Left ventricle myocardium superior (tissue), 1 donor: ENCODE measurements around the gene CCDC85B. TPM values are rescaled to one million over a fixed set of nuclear protein-coding genes. Genes with fewer than 3 reads are reported as not detected.

Experiments
- ATAC-seq: fragments of 200-7000 bp; cut with Tn5 transposase; one replicate; pipeline ENCODE4 v1.9.1; 2020; ENCODE audit warnings: mild to moderate bottlenecking, moderate library complexity
- DNase-seq: peaks from one replicate; pipeline ENCODE4 v3.0.0-alpha.2; 2020
- intact Hi-C: fragments of 100-400 bp; cut with micrococcal nuclease; formaldehyde crosslinking; loops from one replicate; pipeline ENCODE4 v1.11.0; 2022
- total RNA-seq: library from RNA; stranded (reverse); fragmentation: NEBNext Ultra II Directional; extraction: Animal tissue kit (Norgen Biotek cat#: 25700); gene quantifications from one replicate; pipeline ENCODE4 v1.2.1, GENCODE V29; 2021
- donor health status: DM: no; HTN: yes; CAD: no; lungs with severe emphysema.

CCDC85B gene
- total RNA-seq, 1 donor from 2014 or later, result 30.0 TPM

GRCh38 chr11:65919141-65919572 lies 28.7 kb downstream of the CCDC85B start, which contains the start of gene DRAP1:
Gene DRAP1, plus strand, starts transcription at chr11:65919426. Its CDS starts 76 bp downstream, at chr11:65919502.
- intact Hi-C loops, result no loop called here
- ATAC-seq, result peak; percentile 92
- peak; percentile 100 for DNase-seq

- no peak for DNase-seq
- peak; percentile 43 for ATAC-seq
Observed at GRCh38 chr11:65919573-65920371, 29.3 kb downstream of the CCDC85B start.

GRCh38 chr11:65920372-65920802 lies 29.9 kb downstream of the CCDC85B start:
- no peak for DNase-seq
- intact Hi-C loops, result no loop called here

More at GRCh38 chr11:65919573-65920371, 29.3 kb downstream of the CCDC85B start:
- intact Hi-C loops, result no loop called here

GRCh38 chr11:65921033-65921555 lies 30.6 kb downstream of the CCDC85B start:
- intact Hi-C loops, result no loop called here
- ATAC-seq (no peak), DNase-seq (no peak)

More at GRCh38 chr11:65920372-65920802, 29.9 kb downstream of the CCDC85B start:
- no peak for ATAC-seq

- ATAC-seq (no peak), DNase-seq (no peak)
- intact Hi-C loops, result no loop called here
Observed at GRCh38 chr11:65921876-65922275, 31.4 kb downstream of the CCDC85B start.

- no peak for DNase-seq
- intact Hi-C loops, result no loop called here
- ATAC-seq, result no peak
Observed at GRCh38 chr11:65922565-65922964, 32.1 kb downstream of the CCDC85B start.

GRCh38 chr11:65925397-65925796 lies 34.9 kb downstream of the CCDC85B start:
- no peak for DNase-seq
- ATAC-seq, result no peak
- intact Hi-C loops, result no loop called here

GRCh38 chr11:65927904-65928397 lies 37.5 kb downstream of the CCDC85B start:
- ATAC-seq, result peak; percentile 44
- intact Hi-C loops, result no loop called here
- DNase-seq, result no peak

GRCh38 chr11:65928667-65929066 lies 38.2 kb downstream of the CCDC85B start:
- DNase-seq (no peak), ATAC-seq (no peak)
- intact Hi-C loops, result no loop called here

- DNase-seq, result no peak
- intact Hi-C loops, result no loop called here
- no peak for ATAC-seq
Observed at GRCh38 chr11:65931773-65932557, 41.5 kb downstream of the CCDC85B start.

GRCh38 chr11:65932558-65932919 lies 42.1 kb downstream of the CCDC85B start:
- intact Hi-C loops, result no loop called here
- ATAC-seq, result no peak
- DNase-seq, result no peak

- DNase-seq (no peak), ATAC-seq (no peak)
- intact Hi-C loops, result no loop called here
Observed at GRCh38 chr11:65934014-65934413, 43.5 kb downstream of the CCDC85B start.

GRCh38 chr11:65937766-65938165 lies 47.3 kb downstream of the CCDC85B start:
- DNase-seq (no peak), ATAC-seq (no peak)
- intact Hi-C loops, result no loop called here

Other genes starting within 250 kb of the CCDC85B start
- 40.1 TPM for gene RELA, start 227.8 kb upstream of the CCDC85B start, total RNA-seq
- 50.1 TPM for gene KAT5, start 178.4 kb upstream of the CCDC85B start, total RNA-seq
- gene RNASEH2C, start 169.9 kb upstream of the CCDC85B start, total RNA-seq, result 42.4 TPM
- 6.7 TPM for gene AP5B1, start 109.7 kb upstream of the CCDC85B start, total RNA-seq
- not detected for gene OVOL1, start 103.6 kb upstream of the CCDC85B start, total RNA-seq
- gene SNX32, start 56.7 kb upstream of the CCDC85B start, total RNA-seq, result not detected
- gene CFL1, start 32.5 kb upstream of the CCDC85B start, total RNA-seq, result 334 TPM
- 37.8 TPM for gene MUS81, start 30.2 kb upstream of the CCDC85B start, total RNA-seq
- gene EFEMP2, start 17.9 kb upstream of the CCDC85B start, total RNA-seq, result 95.2 TPM
- 1.1 TPM for gene CTSW, start 10.8 kb upstream of the CCDC85B start, total RNA-seq
- 44.9 TPM for gene FIBP, start 2.2 kb upstream of the CCDC85B start, total RNA-seq
- 0.32 TPM for gene FOSL1, start 9.7 kb downstream of the CCDC85B start, total RNA-seq
- gene C11orf68, start 28.4 kb downstream of the CCDC85B start, total RNA-seq, result 35.2 TPM
- gene DRAP1, start 28.8 kb downstream of the CCDC85B start, total RNA-seq, result 106 TPM
- gene TSGA10IP, start 54.8 kb downstream of the CCDC85B start, total RNA-seq, result not detected
- 32.2 TPM for gene SART1, start 71.1 kb downstream of the CCDC85B start, total RNA-seq
- gene EIF1AD, start 111.5 kb downstream of the CCDC85B start, total RNA-seq, result 22.8 TPM
- gene BANF1, start 111.8 kb downstream of the CCDC85B start, total RNA-seq, result 238 TPM
- not detected for gene CST6, start 121.3 kb downstream of the CCDC85B start, total RNA-seq
- gene CATSPER1, start 135.8 kb downstream of the CCDC85B start, total RNA-seq, result not detected
- 3.5 TPM for gene GAL3ST3, start 158.5 kb downstream of the CCDC85B start, total RNA-seq
- 70.4 TPM for gene SF3B2, start 161.7 kb downstream of the CCDC85B start, total RNA-seq
- 59.0 TPM for gene PACS1, start 179.6 kb downstream of the CCDC85B start, total RNA-seq